NB4 (cell line): ENCODE measurements around the gene GSTO2.

Experiments used
- MYC ChIP-seq: IDR thresholded peaks from 2 replicates; pipeline ENCODE4 v1.6.1; 2011; ENCODE audit warnings: low read depth, low read length
- POLR2A ChIP-seq: IDR thresholded peaks from 2 replicates; pipeline ENCODE4 v1.6.1; 2011; ENCODE audit warnings: mild to moderate bottlenecking; ENCODE audit not compliant: insufficient read length; ENCODE audit errors: extremely low read depth
- TF ChIP-seq, protein P1 (sequence below): IDR thresholded peaks from one replicate; pipeline ENCODE4 v1.5.1; 2012; ENCODE audit warnings: low read depth, low read length
- TF ChIP-seq, protein P2 (sequence below): IDR thresholded peaks from 2 replicates; pipeline ENCODE4 v1.6.1; 2011; ENCODE audit warnings: low read depth, low read length

DNA sequence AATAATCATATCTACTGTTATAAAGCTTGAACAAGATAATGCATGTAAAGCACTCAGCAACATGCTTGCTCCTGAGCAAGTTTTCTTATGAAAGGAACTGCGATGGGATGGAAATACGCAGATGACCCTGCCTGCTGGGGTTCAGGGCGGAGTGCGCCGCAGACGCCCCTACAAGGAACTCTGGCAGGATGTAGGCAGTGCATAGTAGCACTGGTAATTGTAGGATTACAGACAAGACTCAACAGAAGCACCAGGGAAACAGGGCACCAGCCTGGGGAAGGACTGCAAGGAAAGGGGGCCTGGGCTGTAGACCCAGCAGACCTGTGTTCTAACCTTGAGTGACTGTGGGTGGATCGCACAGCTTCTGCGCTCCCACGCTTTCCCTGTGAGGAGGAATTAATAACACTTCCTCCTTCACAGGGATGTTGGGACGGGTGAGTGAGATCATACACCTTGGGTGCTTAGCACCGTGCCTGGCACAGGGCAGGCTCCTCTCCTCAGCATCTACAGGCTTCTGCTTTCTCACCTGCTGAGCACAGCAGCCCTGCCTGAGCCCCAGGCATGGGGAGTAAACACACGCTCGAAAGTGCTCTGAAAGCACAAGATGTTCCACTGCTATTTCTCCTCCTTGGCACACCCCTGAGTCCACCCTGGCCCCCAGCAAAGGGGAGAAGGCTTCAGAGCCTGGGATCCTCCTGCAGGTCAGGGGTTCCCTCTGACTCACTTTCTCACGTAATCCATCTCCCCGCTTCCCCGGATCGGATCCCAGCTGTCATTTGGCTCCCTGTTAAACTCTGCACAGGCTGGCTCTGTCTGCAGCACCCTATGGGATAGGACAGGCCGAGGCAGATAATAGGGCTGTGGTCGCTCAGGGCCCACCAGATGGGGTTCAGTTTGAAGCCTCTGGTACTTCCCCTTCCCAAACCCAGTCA is 50.1 kb downstream of the GSTO2 start:
- TF ChIP-seq, protein P1, sequence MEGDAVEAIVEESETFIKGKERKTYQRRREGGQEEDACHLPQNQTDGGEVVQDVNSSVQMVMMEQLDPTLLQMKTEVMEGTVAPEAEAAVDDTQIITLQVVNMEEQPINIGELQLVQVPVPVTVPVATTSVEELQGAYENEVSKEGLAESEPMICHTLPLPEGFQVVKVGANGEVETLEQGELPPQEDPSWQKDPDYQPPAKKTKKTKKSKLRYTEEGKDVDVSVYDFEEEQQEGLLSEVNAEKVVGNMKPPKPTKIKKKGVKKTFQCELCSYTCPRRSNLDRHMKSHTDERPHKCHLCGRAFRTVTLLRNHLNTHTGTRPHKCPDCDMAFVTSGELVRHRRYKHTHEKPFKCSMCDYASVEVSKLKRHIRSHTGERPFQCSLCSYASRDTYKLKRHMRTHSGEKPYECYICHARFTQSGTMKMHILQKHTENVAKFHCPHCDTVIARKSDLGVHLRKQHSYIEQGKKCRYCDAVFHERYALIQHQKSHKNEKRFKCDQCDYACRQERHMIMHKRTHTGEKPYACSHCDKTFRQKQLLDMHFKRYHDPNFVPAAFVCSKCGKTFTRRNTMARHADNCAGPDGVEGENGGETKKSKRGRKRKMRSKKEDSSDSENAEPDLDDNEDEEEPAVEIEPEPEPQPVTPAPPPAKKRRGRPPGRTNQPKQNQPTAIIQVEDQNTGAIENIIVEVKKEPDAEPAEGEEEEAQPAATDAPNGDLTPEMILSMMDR, result no peak
- TF ChIP-seq POLR2A (no peak), MYC (no peak)
- TF ChIP-seq, protein P2, sequence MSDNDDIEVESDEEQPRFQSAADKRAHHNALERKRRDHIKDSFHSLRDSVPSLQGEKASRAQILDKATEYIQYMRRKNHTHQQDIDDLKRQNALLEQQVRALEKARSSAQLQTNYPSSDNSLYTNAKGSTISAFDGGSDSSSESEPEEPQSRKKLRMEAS, result no peak
